Type B pancreatic cell (in vitro differentiated cells): ENCODE measurements around the gene LARP7. TPM values are rescaled to one million over a fixed set of nuclear protein-coding genes. Genes with fewer than 3 reads are reported as not detected.

Experiments used
- DNase-seq: peaks from one replicate; pipeline ENCODE4 v3.0.0; 2021; ENCODE audit warnings: mixed read lengths; ENCODE audit not compliant: unreplicated experiment; ENCODE audit errors: extremely low spot score
- H3K27ac Mint-ChIP-seq: 2 replicates; pipeline ENCODE4 v1.8.0; 2021; ENCODE audit warnings: mild to moderate bottlenecking, mixed read lengths
- H3K27me3 Mint-ChIP-seq: 2 replicates; pipeline ENCODE4 v1.8.0; 2021; ENCODE audit warnings: mixed read lengths
- H3K36me3 Mint-ChIP-seq: 2 replicates; pipeline ENCODE4 v1.8.0; 2021; ENCODE audit warnings: mixed read lengths
- H3K4me1 Mint-ChIP-seq: one replicate; pipeline ENCODE4 v1.8.0; 2021; ENCODE audit warnings: mixed read lengths; ENCODE audit not compliant: unreplicated experiment
- H3K4me3 Mint-ChIP-seq: 2 replicates; pipeline ENCODE4 v1.8.0; 2021; ENCODE audit warnings: mild to moderate bottlenecking, mixed read lengths
- H3K9me3 Mint-ChIP-seq: 2 replicates; pipeline ENCODE4 v1.8.0; 2021; ENCODE audit warnings: mixed read lengths
- long read RNA-seq: library from polyadenylated mRNA; unstranded; transcript quantifications from one replicate; pipeline ENCODE4 v2.0.0, GENCODE V29; 2020
- total RNA-seq: library from RNA; stranded (reverse); gene quantifications from 2 replicates; pipeline ENCODE4 v1.2.1, GENCODE V29; 2021; ENCODE audit warnings: low replicate concordance
- TF ChIP-seq, protein P1 (sequence below): fragments of 200-600 bp; sonication (generic); conservative IDR thresholded peaks from 2 replicates; pipeline ENCODE4 v1.5.0; 2021; ENCODE audit warnings: antibody characterized with exemption, mild to moderate bottlenecking

Gene LARP7
- total RNA-seq = 43.5 and 43.8 TPM in 2 replicates
- long read RNA-seq, partial matches to known transcripts = 22 of 37 reads
- long read RNA-seq, other reads (novel, unspliced or antisense) = 9 of 37 reads

DNA sequence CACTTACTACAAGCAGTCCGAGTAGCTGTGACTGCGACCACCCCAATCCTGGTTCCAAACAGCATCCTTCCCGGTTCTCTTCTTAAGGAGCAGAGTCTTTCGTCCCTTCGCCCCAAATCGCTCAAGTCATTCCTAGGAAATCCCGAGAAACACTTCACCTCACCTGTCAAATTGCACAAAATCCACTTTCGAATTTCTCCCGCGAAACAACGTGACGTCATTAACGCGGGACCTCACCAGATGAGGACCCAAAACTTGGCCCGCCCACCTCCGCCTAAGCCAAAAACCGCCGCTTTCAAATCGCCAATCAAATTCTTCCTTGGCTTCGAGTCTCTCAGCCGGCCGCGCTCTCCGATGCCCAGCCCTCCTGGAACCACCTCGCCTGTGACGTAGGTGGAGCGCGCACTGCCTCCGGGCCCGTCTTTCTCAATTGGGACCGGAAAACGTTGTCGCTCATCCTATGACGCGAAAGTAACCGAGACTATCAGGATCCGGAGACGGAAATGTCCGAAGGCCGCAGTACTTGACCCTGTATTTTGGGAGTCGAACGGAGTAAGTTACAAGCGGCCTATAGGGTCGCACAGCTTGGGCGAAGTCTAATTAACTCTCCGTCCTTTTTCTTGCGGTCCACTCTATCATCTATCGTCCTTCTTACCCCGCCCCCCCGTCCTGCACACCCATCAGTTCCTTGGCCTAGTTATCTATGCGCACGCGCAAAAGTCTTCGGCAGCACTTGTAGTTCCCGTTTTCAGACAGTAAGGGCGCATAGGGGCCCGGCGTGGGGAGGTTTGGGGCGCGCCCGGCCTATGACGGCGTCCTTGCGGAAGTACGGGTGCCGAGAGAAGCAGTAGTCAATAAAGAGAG, at the start of gene LARP7, which contains the start of gene ZGRF1:
LARP7 (plus strand) TSS at position 456 of the 864 bp plus-strand sequence. CDS start 7,527 bp downstream, outside the sequence.
ZGRF1 (minus strand) TSS at position 222 of the 864 bp plus-strand sequence. CDS start 3,733 bp downstream, outside the sequence.
- Mint-ChIP-seq H3K27me3 (no peaks in the 10 kb centered on the region), H3K27ac (no peak within 1 kb of the TSS), H3K4me3 (no peak within 1 kb of the TSS)

DNA sequence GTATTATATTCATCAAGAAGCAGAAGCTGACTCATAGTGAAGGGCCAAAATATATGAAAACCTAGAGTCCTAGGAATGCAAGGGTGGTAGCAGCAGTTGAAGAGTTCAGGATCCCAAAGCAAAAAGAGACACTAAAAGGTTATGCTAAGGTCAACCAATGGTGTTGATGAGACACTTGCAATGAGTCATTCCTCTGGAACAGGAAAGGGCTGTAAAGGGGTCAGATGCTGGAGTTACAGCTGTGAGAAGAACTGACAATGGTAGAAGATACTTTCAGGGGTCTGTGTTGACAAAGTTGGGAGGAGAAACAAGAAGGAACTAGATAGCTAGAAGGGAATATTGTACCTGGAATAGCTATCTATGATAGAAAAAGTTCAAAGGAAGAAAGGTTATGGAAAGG, 47.7 kb upstream of the LARP7 start:
- no peaks in the 10 kb centered on the region for H3K4me1 Mint-ChIP-seq
- H3K27me3 Mint-ChIP-seq = no peaks in the 10 kb centered on the region
- no peak overlapping the region for H3K27ac Mint-ChIP-seq
- peaks cover 20% of the 10 kb centered on the region for H3K36me3 Mint-ChIP-seq
- no peak for DNase-seq
- H3K9me3 Mint-ChIP-seq = no peaks in the 10 kb centered on the region
- TF ChIP-seq, protein P1, sequence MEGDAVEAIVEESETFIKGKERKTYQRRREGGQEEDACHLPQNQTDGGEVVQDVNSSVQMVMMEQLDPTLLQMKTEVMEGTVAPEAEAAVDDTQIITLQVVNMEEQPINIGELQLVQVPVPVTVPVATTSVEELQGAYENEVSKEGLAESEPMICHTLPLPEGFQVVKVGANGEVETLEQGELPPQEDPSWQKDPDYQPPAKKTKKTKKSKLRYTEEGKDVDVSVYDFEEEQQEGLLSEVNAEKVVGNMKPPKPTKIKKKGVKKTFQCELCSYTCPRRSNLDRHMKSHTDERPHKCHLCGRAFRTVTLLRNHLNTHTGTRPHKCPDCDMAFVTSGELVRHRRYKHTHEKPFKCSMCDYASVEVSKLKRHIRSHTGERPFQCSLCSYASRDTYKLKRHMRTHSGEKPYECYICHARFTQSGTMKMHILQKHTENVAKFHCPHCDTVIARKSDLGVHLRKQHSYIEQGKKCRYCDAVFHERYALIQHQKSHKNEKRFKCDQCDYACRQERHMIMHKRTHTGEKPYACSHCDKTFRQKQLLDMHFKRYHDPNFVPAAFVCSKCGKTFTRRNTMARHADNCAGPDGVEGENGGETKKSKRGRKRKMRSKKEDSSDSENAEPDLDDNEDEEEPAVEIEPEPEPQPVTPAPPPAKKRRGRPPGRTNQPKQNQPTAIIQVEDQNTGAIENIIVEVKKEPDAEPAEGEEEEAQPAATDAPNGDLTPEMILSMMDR = no peak
- H3K4me3 Mint-ChIP-seq = no peak overlapping the region

More for the DNA sequence above, at the start of gene LARP7, which contains the start of gene ZGRF1:
- Mint-ChIP-seq H3K9me3 (no peaks in the 10 kb centered on the region), H3K36me3 (peaks cover 3% of the 10 kb centered on the region), H3K4me1 (peaks cover 12% of the 10 kb centered on the region)
- TF ChIP-seq, protein P1 = peak; percentile 87
- peak; percentile 97 for DNase-seq

DNA sequence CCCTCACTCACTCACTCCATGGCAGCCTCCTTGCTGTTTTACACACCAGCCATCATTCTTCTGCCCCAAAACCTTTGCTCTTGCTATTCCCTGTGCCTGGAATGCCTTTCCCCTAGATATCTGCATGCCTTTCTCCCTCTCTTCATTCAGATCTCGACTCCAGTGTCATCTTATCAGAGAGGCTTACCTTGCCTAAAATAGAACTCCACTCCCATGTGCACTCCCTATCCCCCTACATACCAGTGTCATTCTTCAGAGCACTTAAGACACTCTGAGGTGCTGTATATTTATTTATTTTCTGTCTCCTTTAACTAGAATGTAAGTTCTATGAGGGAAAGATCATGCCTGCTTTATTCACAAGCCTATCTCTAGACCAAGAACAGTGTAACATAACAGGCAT, 45.4 kb upstream of the LARP7 start:
- Mint-ChIP-seq H3K4me3 (no peak overlapping the region), H3K36me3 (peaks cover 17% of the 10 kb centered on the region), H3K9me3 (no peaks in the 10 kb centered on the region), H3K27me3 (no peaks in the 10 kb centered on the region), H3K4me1 (no peaks in the 10 kb centered on the region), H3K27ac (no peak overlapping the region)
- TF ChIP-seq, protein P1 = no peak
- no peak for DNase-seq

DNA sequence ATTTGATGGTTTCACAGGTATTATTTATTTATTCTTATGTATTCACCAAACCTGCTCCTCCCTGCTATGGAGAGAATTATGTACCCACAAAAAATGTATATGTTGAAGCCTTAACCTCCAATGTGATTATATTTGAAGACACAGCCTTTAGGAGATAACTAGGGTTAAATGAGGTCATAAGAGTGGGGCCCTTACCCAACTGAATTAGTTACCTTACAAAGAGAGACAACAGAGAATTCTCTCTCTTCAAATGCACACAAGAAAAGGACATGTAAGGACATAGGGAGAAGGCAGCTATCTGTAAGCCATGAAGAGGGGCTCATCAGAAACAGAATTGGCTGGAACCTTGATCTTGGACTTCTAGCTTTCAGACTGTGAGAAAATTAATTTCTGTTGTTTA, 44.2 kb upstream of the LARP7 start:
- H3K4me3 Mint-ChIP-seq = no peak overlapping the region
- no peaks in the 10 kb centered on the region for H3K9me3 Mint-ChIP-seq
- TF ChIP-seq, protein P1 = no peak
- peaks cover 17% of the 10 kb centered on the region for H3K36me3 Mint-ChIP-seq
- no peaks in the 10 kb centered on the region for H3K27me3 Mint-ChIP-seq
- no peak overlapping the region for H3K27ac Mint-ChIP-seq
- no peak for DNase-seq
- H3K4me1 Mint-ChIP-seq = no peaks in the 10 kb centered on the region

DNA sequence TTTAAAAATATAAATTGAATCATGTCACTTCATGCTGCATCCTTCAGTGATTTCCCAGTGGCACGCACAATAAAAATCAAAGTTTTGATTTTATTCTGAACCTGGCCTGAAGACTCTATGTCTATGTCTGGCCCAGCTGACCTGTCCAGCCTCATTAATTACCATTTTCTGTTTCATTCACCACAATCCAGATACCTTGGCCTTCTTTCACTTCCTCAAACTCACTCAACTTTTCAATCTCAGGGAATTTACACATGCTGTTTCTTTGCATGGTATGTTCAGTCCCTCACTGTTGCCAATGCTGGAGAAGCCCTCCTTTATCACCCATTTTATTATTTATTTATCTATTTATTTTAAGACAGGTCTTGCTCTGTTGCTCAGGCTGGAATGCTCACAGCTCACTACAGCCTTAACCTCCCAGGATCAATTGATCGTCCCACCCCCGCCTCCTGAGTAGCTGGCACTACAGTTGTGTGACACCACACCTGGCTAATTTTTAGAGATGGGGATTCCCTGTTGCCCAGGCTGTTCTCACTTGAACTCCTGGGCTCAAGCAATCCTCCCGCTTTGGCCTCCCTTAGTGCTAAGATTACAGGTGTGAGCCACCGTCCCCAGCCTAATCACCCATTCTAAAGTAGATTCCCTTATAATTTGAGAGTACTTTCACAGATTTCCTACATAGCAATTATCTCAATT, 43.4 kb upstream of the LARP7 start:
- TF ChIP-seq, protein P1 = no peak
- H3K4me1 Mint-ChIP-seq = no peaks in the 10 kb centered on the region
- H3K4me3 Mint-ChIP-seq = no peak overlapping the region
- peaks cover 17% of the 10 kb centered on the region for H3K36me3 Mint-ChIP-seq
- H3K27ac Mint-ChIP-seq = no peak overlapping the region
- no peaks in the 10 kb centered on the region for H3K9me3 Mint-ChIP-seq
- DNase-seq = no peak
- H3K27me3 Mint-ChIP-seq = no peaks in the 10 kb centered on the region
